Measurements from ENCODE around the gene TMC3. TPM values are rescaled to one million over a fixed set of nuclear protein-coding genes. Genes with fewer than 3 reads are reported as not detected.

Gene TMC3
- total and polyA plus RNA-seq, 8 donors = under 0.01 to 0.92 (median 0.03) TPM; not detected in 5

- intact Hi-C loops (cut with DNase I; ENCODE audit: low total_unique reads) = no loop called here
- Histone ChIP-seq H3K36me3 (peaks cover 16 to 88% (median 70%) of the 10 kb centered on the region in 4 donors), H3K27me3 (no peaks in the 10 kb centered on the region), H3K4me1 (peaks cover 0 to 35% (median 17%) of the 10 kb centered on the region in 4 donors), H3K27ac (peak overlapping the region in 3 of 5 donors; percentile 41 to 61 (median 50)), H3K9me3 (no peaks in the 10 kb centered on the region), H3K4me3 (no peak overlapping the region)
- no peak for DNase-seq
- TF ChIP-seq EP300 (IDR thresholded peaks at IDR 0.05) = no peak
- WGBS, 5 donors = 78 to 83% (median 83%) methylated on average over 6 of the region's 6 CpGs
Measured at GRCh38 chr15:81302701-81303109, 71.3 kb downstream of the TMC3 start.

DNA sequence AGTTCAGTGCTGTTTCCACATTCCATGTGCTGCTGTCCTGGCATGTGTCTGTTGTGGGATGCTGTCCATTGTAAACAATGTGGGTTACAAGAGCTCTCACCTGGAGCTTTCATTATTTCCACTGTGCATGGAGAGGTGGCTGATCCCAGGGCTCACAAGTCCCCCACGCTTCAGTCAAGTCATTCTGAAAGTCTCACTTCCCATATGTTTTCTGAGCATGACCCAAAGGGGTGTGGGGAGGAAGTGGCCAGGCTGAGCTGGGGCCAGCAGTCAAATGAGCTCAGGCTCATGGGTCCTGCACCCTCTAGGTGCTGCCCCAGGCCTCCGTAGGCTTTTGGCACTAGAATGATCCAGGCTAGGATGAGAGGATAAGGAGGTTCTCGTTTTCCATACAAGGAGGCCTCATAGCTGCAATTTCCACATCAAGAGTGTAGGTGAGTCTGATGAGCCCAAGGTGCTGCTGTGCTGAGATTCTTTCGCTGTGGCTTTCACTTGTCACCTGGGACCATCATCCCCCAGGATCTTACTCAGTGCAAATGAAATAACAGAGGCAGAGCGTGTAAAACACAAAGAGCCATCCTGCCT is 72.1 kb downstream of the TMC3 start:
- Histone ChIP-seq H3K9me3 (no peaks in the 10 kb centered on the region), H3K27ac (peak overlapping the region in 3 of 5 donors; percentile 2 to 61 (median 50)), H3K36me3 (peaks cover 16 to 81% (median 62%) of the 10 kb centered on the region in 4 donors), H3K4me1 (peaks cover 0 to 35% (median 17%) of the 10 kb centered on the region in 4 donors), H3K27me3 (no peaks in the 10 kb centered on the region), H3K4me3 (peak overlapping the region in 1 of 4 donors; percentile 3)
- TF ChIP-seq POLR2A (IDR thresholded peaks at IDR 0.05) = no peak
- TF ChIP-seq, protein P1, sequence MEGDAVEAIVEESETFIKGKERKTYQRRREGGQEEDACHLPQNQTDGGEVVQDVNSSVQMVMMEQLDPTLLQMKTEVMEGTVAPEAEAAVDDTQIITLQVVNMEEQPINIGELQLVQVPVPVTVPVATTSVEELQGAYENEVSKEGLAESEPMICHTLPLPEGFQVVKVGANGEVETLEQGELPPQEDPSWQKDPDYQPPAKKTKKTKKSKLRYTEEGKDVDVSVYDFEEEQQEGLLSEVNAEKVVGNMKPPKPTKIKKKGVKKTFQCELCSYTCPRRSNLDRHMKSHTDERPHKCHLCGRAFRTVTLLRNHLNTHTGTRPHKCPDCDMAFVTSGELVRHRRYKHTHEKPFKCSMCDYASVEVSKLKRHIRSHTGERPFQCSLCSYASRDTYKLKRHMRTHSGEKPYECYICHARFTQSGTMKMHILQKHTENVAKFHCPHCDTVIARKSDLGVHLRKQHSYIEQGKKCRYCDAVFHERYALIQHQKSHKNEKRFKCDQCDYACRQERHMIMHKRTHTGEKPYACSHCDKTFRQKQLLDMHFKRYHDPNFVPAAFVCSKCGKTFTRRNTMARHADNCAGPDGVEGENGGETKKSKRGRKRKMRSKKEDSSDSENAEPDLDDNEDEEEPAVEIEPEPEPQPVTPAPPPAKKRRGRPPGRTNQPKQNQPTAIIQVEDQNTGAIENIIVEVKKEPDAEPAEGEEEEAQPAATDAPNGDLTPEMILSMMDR (IDR thresholded peaks at IDR 0.05) = no peak
- no peak for TF ChIP-seq EP300 (IDR thresholded peaks at IDR 0.05)
- no peak for TF ChIP-seq POLR2AphosphoS5 (IDR thresholded peaks at IDR 0.05)
- 63 to 79% (median 69%) methylated on average over 5 of the region's 5 CpGs for WGBS, 5 donors
- DNase-seq = peak; percentile 40 to 44
- intact Hi-C loops (cut with DNase I; ENCODE audit: low total_unique reads) = no loop called here

- Histone ChIP-seq H3K27me3 (no peaks in the 10 kb centered on the region), H3K36me3 (peaks cover 13 to 79% (median 57%) of the 10 kb centered on the region in 4 donors), H3K27ac (peak overlapping the region in 2 of 5 donors; percentile 2 to 50), H3K4me3 (peak overlapping the region in 2 of 4 donors; percentile 3 to 40), H3K4me1 (peaks cover 0 to 40% (median 20%) of the 10 kb centered on the region in 4 donors), H3K9me3 (no peaks in the 10 kb centered on the region)
- no peak for TF ChIP-seq POLR2AphosphoS5 (IDR thresholded peaks at IDR 0.05)
- no peak for TF ChIP-seq POLR2A (IDR thresholded peaks at IDR 0.05)
- no peak for TF ChIP-seq EP300 (IDR thresholded peaks at IDR 0.05)
- TF ChIP-seq, protein P1 (IDR thresholded peaks at IDR 0.05) = no peak
- 83 to 93% (median 86%) methylated on average over 4 of the region's 4 CpGs for WGBS, 5 donors
- DNase-seq = no peak
- intact Hi-C loops (cut with DNase I; ENCODE audit: low total_unique reads) = no loop called here
Measured at GRCh38 chr15:81301385-81301784, 72.6 kb downstream of the TMC3 start.

- Histone ChIP-seq H3K4me3 (peak overlapping the region in 3 of 4 donors; percentile 25 to 40 (median 39)), H3K27me3 (no peaks in the 10 kb centered on the region), H3K4me1 (peaks cover 5 to 50% (median 32%) of the 10 kb centered on the region in 4 donors), H3K36me3 (peaks cover 4 to 63% (median 42%) of the 10 kb centered on the region in 4 donors), H3K27ac (peak overlapping the region in 3 of 5 donors; percentile 54 to 82 (median 80)), H3K9me3 (no peaks in the 10 kb centered on the region)
- DNase-seq = no peak
- intact Hi-C loops (cut with DNase I; ENCODE audit: low total_unique reads) = no loop called here
- TF ChIP-seq POLR2AphosphoS5 (IDR thresholded peaks at IDR 0.05) = no peak
- TF ChIP-seq, protein P1 (IDR thresholded peaks at IDR 0.05) = no peak
- WGBS, 5 donors = 65 to 76% (median 70%) methylated on average over 9 to 14 of the region's 14 CpGs
Measured at GRCh38 chr15:81299630-81300273, 74.3 kb downstream of the TMC3 start.

Measured in stomach (tissue), 9 donors.